PC-3 (cell line): ENCODE results near the gene TMEM163.

Source experiments
- CTCF ChIP-seq: fragments of 300-600 bp; sonication (generic); conservative IDR thresholded peaks from 2 replicates; pipeline ENCODE4 v1.5.1; 2017; ENCODE audit warnings: antibody characterized with exemption, low read depth, mild to moderate bottlenecking, low read length
- EZH2 ChIP-seq: fragments of 300-600 bp; sonication (generic); IDR thresholded peaks from one replicate; pipeline ENCODE4 v1.6.1; 2017; ENCODE audit warnings: antibody characterized with exemption, mild to moderate bottlenecking, low read length; ENCODE audit not compliant: unreplicated experiment

GRCh38 chr2:134671513-134671912 is 47.3 kb downstream of the TMEM163 start:
- TF ChIP-seq CTCF (no peak), EZH2 (no peak)
